CD4-positive, alpha-beta T cell treated with Interleukin-17A for 4 hours (primary cell): Measurements from ENCODE around the gene C1QTNF6.

Source experiments
- DNase-seq: peaks from one replicate; pipeline ENCODE4 v3.0.0-alpha.2; 2020; ENCODE audit warnings: mixed read lengths

Gene C1QTNF6

DNA sequence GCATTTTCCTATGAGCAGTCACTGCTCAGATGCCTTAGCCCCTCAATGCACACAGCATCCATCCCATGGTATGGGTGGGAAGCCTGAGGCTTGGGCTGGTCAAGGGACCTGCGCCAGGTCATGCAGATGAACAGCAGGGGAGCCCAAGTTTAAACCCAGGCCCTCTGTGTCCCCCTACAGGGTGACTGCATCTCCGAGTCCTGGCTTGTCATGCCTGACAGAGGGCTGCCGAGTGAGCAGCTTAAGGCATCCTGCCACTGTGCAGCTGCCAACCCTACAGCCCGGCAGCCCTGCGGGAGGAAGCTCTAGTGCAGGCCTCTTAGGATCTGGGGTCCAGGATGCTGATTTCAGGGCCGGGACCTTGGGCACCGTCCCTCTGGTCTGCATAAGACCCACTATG lies 48.3 kb downstream of the C1QTNF6 start:
- DNase-seq: no peak

GRCh38 chr22:37138849-37139561 lies 49.0 kb downstream of the C1QTNF6 start:
- DNase-seq: no peak

GRCh38 chr22:37137903-37138665 lies 50.0 kb downstream of the C1QTNF6 start:
- DNase-seq: no peak

DNA sequence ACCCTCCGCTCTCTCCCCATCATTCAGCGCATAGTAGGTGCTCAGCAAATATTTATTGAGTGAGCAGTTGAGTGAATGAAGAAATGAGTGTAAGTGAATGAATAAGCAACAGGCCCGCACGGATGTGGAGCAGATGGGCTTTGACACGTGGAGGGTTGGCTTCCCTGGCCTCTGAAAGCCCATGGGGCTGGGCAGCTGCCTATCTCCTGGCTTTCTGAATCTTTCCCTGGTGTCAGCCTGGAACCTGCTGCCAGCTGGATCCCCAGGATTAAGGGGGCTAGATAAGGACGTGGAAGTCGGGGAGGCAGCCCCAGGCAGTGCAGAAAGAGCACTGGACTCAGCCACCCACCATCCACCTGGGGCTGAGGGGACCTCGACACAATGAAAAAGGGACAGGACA lies 50.9 kb downstream of the C1QTNF6 start:
- no peak for DNase-seq

GRCh38 chr22:37135023-37135422 lies 53.0 kb downstream of the C1QTNF6 start:
- no peak for DNase-seq

- DNase-seq: no peak
Observed at GRCh38 chr22:37133304-37134018, 54.6 kb downstream of the C1QTNF6 start.

DNA sequence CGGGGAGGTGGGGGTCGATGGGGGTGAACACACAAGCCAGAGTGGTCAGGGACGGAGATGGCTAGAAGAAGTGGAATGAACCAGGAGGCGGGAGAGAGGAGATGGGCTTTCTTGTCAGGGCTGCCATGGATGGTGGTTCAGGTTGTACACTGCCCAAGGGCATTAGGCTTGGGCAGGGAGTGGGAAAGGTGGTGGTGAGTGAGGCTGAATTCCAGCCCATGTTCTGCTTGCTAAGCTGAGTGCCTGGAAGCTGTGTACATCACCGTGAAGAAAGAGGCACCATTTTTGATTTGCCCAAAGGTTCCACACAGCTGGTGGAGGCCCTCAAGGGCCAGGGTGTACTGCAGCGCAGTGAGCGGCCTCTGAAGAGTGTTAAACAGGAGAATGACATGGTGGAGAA lies 55.3 kb downstream of the C1QTNF6 start:
- DNase-seq: no peak
